CD14-positive monocyte (primary cell): Measurements from ENCODE around the gene FRY. TPM values are rescaled to one million over a fixed set of nuclear protein-coding genes. Genes with fewer than 3 reads are reported as not detected.

ENCODE experiments used
- DNase-seq, 3 donors: peaks; one replicate each; pipeline ENCODE4 v3.0.0-alpha.2; 2011 to 2022
- H2AFZ ChIP-seq: 2 replicates; pipeline ENCODE4 v1.6.0; 2012; ENCODE audit warnings: mild to moderate bottlenecking, low read depth, low read length, inconsistent platforms; ENCODE audit not compliant: insufficient read depth, poor library complexity, severe bottlenecking
- H3K27ac ChIP-seq, 2 donors: 1 replicate in 1 of 2; 2 replicates in 1 of 2; pipeline ENCODE4 v1.5.1; 2012 to 2013; ENCODE audit warnings: low read length in 2 of 2, control low read depth in 1 of 2, inconsistent platforms in 1 of 2, low read depth in 1 of 2, mild to moderate bottlenecking in 1 of 2
- H3K27me3 ChIP-seq, 2 donors: one replicate each; pipeline versions ENCODE4 v1.6.0 to v1.6.1; 2011 to 2013; ENCODE audit warnings: low read length in 2 of 2; ENCODE audit not compliant: control insufficient read depth in 2 of 2, insufficient read depth in 2 of 2
- H3K36me3 ChIP-seq, 2 donors: replicated peaks in 1 of 2; 1 replicate in 1 of 2; 2 replicates in 1 of 2; pipeline versions ENCODE4 v1.5.1 to v1.6.1; 2012 to 2013; ENCODE audit warnings: low read length in 2 of 2, control low read depth in 1 of 2, inconsistent platforms in 1 of 2, mild to moderate bottlenecking in 1 of 2; ENCODE audit not compliant: insufficient read depth in 2 of 2, control insufficient read depth in 1 of 2
- H3K4me1 ChIP-seq, 2 donors: 1 replicate in 1 of 2; 2 replicates in 1 of 2; pipeline versions ENCODE4 v1.5.1 to v1.6.1; 2012 to 2013; ENCODE audit warnings: low read length in 2 of 2, control low read depth in 1 of 2, inconsistent platforms in 1 of 2, mild to moderate bottlenecking in 1 of 2, moderate library complexity in 1 of 2; ENCODE audit not compliant: insufficient read depth in 2 of 2, control insufficient read depth in 1 of 2
- H3K4me2 ChIP-seq: replicated peaks from 2 replicates; pipeline ENCODE3; 2012; ENCODE audit warnings: low read length, moderate library complexity, mild to moderate bottlenecking; ENCODE audit not compliant: poor library complexity, severe bottlenecking; ENCODE audit errors: extremely low read depth
- H3K4me3 ChIP-seq, 3 experiments: fragments of 200-600 bp in 1 of 3; sonication (generic) in 1 of 3; replicated peaks in 1 of 3; 1 replicate in 2 of 3; 2 replicates in 1 of 3; pipeline ENCODE4 v1.5.1; 2011 to 2013; ENCODE audit warnings: low read length in 3 of 3, mild to moderate bottlenecking in 3 of 3, control low read depth in 2 of 3, low read depth in 2 of 3, inconsistent platforms in 1 of 3, moderate library complexity in 1 of 3
- H3K79me2 ChIP-seq: 2 replicates; pipeline ENCODE4 v1.6.0; 2012; ENCODE audit warnings: mild to moderate bottlenecking, control low read depth, inconsistent platforms, low read length, moderate library complexity; ENCODE audit not compliant: insufficient read depth
- H3K9ac ChIP-seq: 2 replicates; pipeline ENCODE4 v1.6.0; 2017; ENCODE audit warnings: low read length, mild to moderate bottlenecking; ENCODE audit not compliant: insufficient read depth, poor library complexity, severe bottlenecking
- H3K9me3 ChIP-seq, 2 donors: replicated peaks in 1 of 2; 1 replicate in 1 of 2; 2 replicates in 1 of 2; pipeline versions ENCODE4 v1.5.1 to v1.6.1; 2012 to 2013; ENCODE audit warnings: low read length in 2 of 2, control low read depth in 1 of 2; ENCODE audit not compliant: control insufficient read depth in 1 of 2, insufficient read depth in 1 of 2
- H4K20me1 ChIP-seq: 2 replicates; pipeline ENCODE4 v1.6.0; 2012; ENCODE audit warnings: mild to moderate bottlenecking, low read length, control low read depth, moderate library complexity; ENCODE audit not compliant: insufficient read depth
- H3K27ac Mint-ChIP-seq, 7 donors: one replicate each; pipeline ENCODE4 v1.8.0; 2020; ENCODE audit warnings: mild to moderate bottlenecking in 7 of 7, mixed read lengths in 7 of 7, moderate library complexity in 6 of 7, inconsistent platforms in 2 of 7
- H3K27me3 Mint-ChIP-seq, 3 donors: one replicate each; pipeline ENCODE4 v1.8.0; 2021 to 2022; ENCODE audit warnings: low read depth in 3 of 3, mild to moderate bottlenecking in 3 of 3, mixed read lengths in 3 of 3, moderate library complexity in 3 of 3, inconsistent platforms in 1 of 3
- H3K36me3 Mint-ChIP-seq, 2 donors: one replicate each; pipeline ENCODE4 v1.8.0; 2020; ENCODE audit warnings: mixed read lengths in 2 of 2, inconsistent platforms in 1 of 2, mild to moderate bottlenecking in 1 of 2
- H3K4me1 Mint-ChIP-seq: one replicate; pipeline ENCODE4 v1.8.0; 2020; ENCODE audit warnings: mild to moderate bottlenecking, mixed read lengths
- H3K4me3 Mint-ChIP-seq, 2 donors: one replicate each; pipeline ENCODE4 v1.8.0; 2020; ENCODE audit warnings: mild to moderate bottlenecking in 2 of 2, mixed read lengths in 2 of 2, moderate library complexity in 1 of 2
- H3K9me3 Mint-ChIP-seq, 7 donors: one replicate each; pipeline ENCODE4 v1.8.0; 2020 to 2022; ENCODE audit warnings: mixed read lengths in 7 of 7, mild to moderate bottlenecking in 6 of 7, moderate library complexity in 6 of 7, inconsistent platforms in 2 of 7
- WGBS: methylation state at CpG from one replicate; pipeline ENCODE4 v1.1.5; 2013; ENCODE audit warnings: missing lambda C conversion rate; ENCODE audit not compliant: insufficient coverage; 5-methylcytosine and 5-hydroxymethylcytosine counted together
- intact Hi-C, 2 donors: fragments of 100-400 bp; cut with micrococcal nuclease; formaldehyde crosslinking; loops; one replicate each; pipeline versions ENCODE4 v1.15.0 to v1.15.1; 2023
- polyA plus RNA-seq, 3 donors: library from polyadenylated mRNA; depleted of rRNA in 1 of 3; unstranded in 2 of 3; stranded (reverse) in 1 of 3; fragments of 300-500 nt in 2 of 3; fragments of >200 nt in 1 of 3; fragmentation: Illumina TruSeq in 2 of 3; gene quantifications; 1 replicate in 2 of 3; 2 replicates in 1 of 3; pipeline ENCODE4 v1.2.3, GENCODE V29; 2012 to 2021
- TF ChIP-seq, protein P1 (sequence below): fragments of 200-600 bp; IDR thresholded peaks from one replicate; pipeline ENCODE4 v1.8.0; 2022; ENCODE audit warnings: antibody characterized with exemption, mild to moderate bottlenecking

The FRY gene
- polyA plus RNA-seq, 3 donors = 3.9 to 31.8 (median 5.0) TPM

DNA sequence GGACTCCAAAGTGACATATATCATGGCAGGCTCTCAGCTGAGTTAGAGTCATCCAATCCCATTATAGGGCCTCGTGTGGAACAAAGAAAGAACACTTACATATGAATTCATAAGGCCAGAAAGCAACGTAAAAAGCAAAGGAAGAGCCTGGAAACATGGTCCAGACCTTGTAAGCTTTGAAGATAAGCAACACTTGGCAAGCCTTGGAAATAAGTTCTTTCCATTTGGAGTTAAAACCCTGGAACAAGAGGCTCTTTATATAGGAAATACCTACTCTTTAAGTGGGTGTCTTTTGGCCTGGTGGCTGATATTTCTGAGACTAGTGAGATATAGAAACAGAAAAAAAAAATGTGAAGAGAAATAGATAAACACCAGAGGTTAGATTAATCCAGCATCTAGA, 234.2 kb downstream of the FRY start:
- H3K27ac Mint-ChIP-seq = peak overlapping the region in 1 of 7 donors; percentile 28
- Histone ChIP-seq H3K9me3 (no peaks in the 10 kb centered on the region), H3K4me3 (no peak overlapping the region), H4K20me1 (no peaks in the 10 kb centered on the region), H3K36me3 (peaks cover 87 to 99% of the 10 kb centered on the region in 2 donors), H3K27ac (peak overlapping the region in 1 of 2 donors; percentile 8), H3K4me2 (no peak overlapping the region), H3K9ac (no peak overlapping the region), H3K4me1 (no peaks in the 10 kb centered on the region), H3K79me2 (no peaks in the 10 kb centered on the region), H2AFZ (no peak overlapping the region), H3K27me3 (no peaks in the 10 kb centered on the region)
- H3K4me3 Mint-ChIP-seq = no peak overlapping the region
- no peaks in the 10 kb centered on the region for H3K9me3 Mint-ChIP-seq
- intact Hi-C loops = no loop called here
- H3K36me3 Mint-ChIP-seq = peaks cover 81 to 96% of the 10 kb centered on the region in 2 donors
- 90% methylated on average over 2 of the region's 2 CpGs for WGBS
- no peaks in the 10 kb centered on the region for H3K4me1 Mint-ChIP-seq
- H3K27me3 Mint-ChIP-seq = no peaks in the 10 kb centered on the region
- TF ChIP-seq, protein P1, sequence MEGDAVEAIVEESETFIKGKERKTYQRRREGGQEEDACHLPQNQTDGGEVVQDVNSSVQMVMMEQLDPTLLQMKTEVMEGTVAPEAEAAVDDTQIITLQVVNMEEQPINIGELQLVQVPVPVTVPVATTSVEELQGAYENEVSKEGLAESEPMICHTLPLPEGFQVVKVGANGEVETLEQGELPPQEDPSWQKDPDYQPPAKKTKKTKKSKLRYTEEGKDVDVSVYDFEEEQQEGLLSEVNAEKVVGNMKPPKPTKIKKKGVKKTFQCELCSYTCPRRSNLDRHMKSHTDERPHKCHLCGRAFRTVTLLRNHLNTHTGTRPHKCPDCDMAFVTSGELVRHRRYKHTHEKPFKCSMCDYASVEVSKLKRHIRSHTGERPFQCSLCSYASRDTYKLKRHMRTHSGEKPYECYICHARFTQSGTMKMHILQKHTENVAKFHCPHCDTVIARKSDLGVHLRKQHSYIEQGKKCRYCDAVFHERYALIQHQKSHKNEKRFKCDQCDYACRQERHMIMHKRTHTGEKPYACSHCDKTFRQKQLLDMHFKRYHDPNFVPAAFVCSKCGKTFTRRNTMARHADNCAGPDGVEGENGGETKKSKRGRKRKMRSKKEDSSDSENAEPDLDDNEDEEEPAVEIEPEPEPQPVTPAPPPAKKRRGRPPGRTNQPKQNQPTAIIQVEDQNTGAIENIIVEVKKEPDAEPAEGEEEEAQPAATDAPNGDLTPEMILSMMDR = no peak
- DNase-seq = no peak

DNA sequence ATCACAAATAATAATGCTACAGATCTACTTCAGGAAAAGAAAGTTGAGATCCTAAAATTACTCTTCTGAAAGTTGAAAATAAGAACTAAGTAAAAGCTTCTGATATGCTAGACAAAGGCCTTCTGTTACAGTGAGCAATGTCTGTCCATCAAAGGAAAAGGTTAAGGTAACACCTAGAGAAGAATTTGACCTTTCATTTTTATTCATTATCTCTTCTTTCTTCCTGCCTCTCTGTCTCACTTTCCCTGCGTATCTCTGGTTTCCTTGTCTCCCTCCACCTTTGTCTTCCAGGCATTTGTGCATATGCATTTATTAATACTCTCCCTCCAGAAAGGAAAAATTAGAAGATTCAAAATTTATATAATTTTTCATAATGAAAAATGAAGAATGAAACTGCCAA, 234.6 kb downstream of the FRY start:
- H2AFZ ChIP-seq = no peak overlapping the region
- H3K27ac ChIP-seq = peak overlapping the region in 1 of 2 donors; percentile 8
- no peaks in the 10 kb centered on the region for H3K9me3 ChIP-seq
- no peak for DNase-seq
- no CpG with 5 or more reads among the region's 1 CpG for WGBS
- peaks cover 89 to 99% of the 10 kb centered on the region in 2 donors for H3K36me3 ChIP-seq
- TF ChIP-seq, protein P1 = no peak
- H3K4me1 ChIP-seq = no peaks in the 10 kb centered on the region
- intact Hi-C loops = no loop called here
- no peaks in the 10 kb centered on the region for H3K4me1 Mint-ChIP-seq
- H3K27me3 Mint-ChIP-seq = no peaks in the 10 kb centered on the region
- H3K27me3 ChIP-seq = no peaks in the 10 kb centered on the region
- H3K27ac Mint-ChIP-seq = peak overlapping the region in 1 of 7 donors; percentile 28
- no peak overlapping the region for H3K4me2 ChIP-seq
- no peaks in the 10 kb centered on the region for H3K9me3 Mint-ChIP-seq
- no peak overlapping the region for H3K4me3 ChIP-seq
- peaks cover 81 to 96% of the 10 kb centered on the region in 2 donors for H3K36me3 Mint-ChIP-seq
- no peak overlapping the region for H3K4me3 Mint-ChIP-seq
- H3K79me2 ChIP-seq = no peaks in the 10 kb centered on the region
- no peaks in the 10 kb centered on the region for H4K20me1 ChIP-seq
- no peak overlapping the region for H3K9ac ChIP-seq
